Mesendoderm (in vitro differentiated cells): ENCODE measurements around the gene CDK11B.
A peak's percentile ranks its signal among the peaks of the same experiment; 100 is the strongest.

Experiments
- DNase-seq: peaks from one replicate; pipeline ENCODE4 v3.0.0; 2013
- H2AK5ac ChIP-seq: 2 replicates; pipeline ENCODE4 v1.6.1; 2013; ENCODE audit warnings: low read length, inconsistent platforms
- H2BK120ac ChIP-seq: 2 replicates; pipeline ENCODE4 v1.6.1; 2013; ENCODE audit warnings: low read depth, mild to moderate bottlenecking, low read length, moderate library complexity, mixed read lengths
- H2BK15ac ChIP-seq: replicated peaks from 2 replicates; pipeline ENCODE4 v1.6.1; 2013; ENCODE audit warnings: low read depth, mild to moderate bottlenecking, moderate library complexity
- H2BK5ac ChIP-seq: 2 replicates; pipeline ENCODE4 v1.6.1; 2013; ENCODE audit warnings: low read length, inconsistent platforms
- H3K18ac ChIP-seq: 2 replicates; pipeline ENCODE4 v1.6.1; 2013; ENCODE audit warnings: mild to moderate bottlenecking, low read length, mixed read lengths
- H3K23ac ChIP-seq: one replicate; pipeline ENCODE4 v1.6.1; 2013; ENCODE audit warnings: low read length
- H3K27ac ChIP-seq: 2 replicates; pipeline ENCODE4 v1.5.1; 2013; ENCODE audit warnings: low read depth, mild to moderate bottlenecking, inconsistent platforms, low read length, moderate library complexity
- H3K27me3 ChIP-seq: 2 replicates; pipeline ENCODE4 v1.6.1; 2013; ENCODE audit warnings: low read length, control low read depth, mild to moderate bottlenecking, inconsistent platforms; ENCODE audit not compliant: insufficient read depth, poor library complexity
- H3K36me3 ChIP-seq: 2 replicates; pipeline ENCODE4 v1.6.1; 2013; ENCODE audit warnings: low read length, inconsistent platforms; ENCODE audit not compliant: control insufficient read depth, insufficient read depth
- H3K4ac ChIP-seq: one replicate; pipeline ENCODE4 v1.6.1; 2013; ENCODE audit warnings: low read depth, mild to moderate bottlenecking, low read length, moderate library complexity
- H3K4me1 ChIP-seq: 2 replicates; pipeline ENCODE4 v1.6.1; 2013; ENCODE audit warnings: low read depth, low read length, inconsistent platforms; ENCODE audit not compliant: control insufficient read depth
- H3K4me2 ChIP-seq: 2 replicates; pipeline ENCODE4 v1.6.1; 2013; ENCODE audit warnings: low read length
- H3K4me3 ChIP-seq: 2 replicates; pipeline ENCODE4 v1.5.1; 2013; ENCODE audit warnings: mild to moderate bottlenecking, low read length
- H3K56ac ChIP-seq: one replicate; pipeline ENCODE4 v1.6.1; 2013; ENCODE audit warnings: low read length
- H3K79me1 ChIP-seq: 2 replicates; pipeline ENCODE4 v1.6.1; 2013; ENCODE audit warnings: low read length, inconsistent platforms
- H3K79me2 ChIP-seq: 2 replicates; pipeline ENCODE4 v1.6.1; 2013; ENCODE audit warnings: mild to moderate bottlenecking, low read length; ENCODE audit not compliant: control insufficient read depth, insufficient read depth
- H3K9ac ChIP-seq: 2 replicates; pipeline ENCODE4 v1.6.1; 2013; ENCODE audit warnings: low read length, inconsistent platforms
- H4K5ac ChIP-seq: one replicate; pipeline ENCODE4 v1.6.1; 2013; ENCODE audit warnings: low read length
- H4K8ac ChIP-seq: one replicate; pipeline ENCODE4 v1.6.1; 2013; ENCODE audit warnings: low read depth, mild to moderate bottlenecking, control low read depth, low read length, moderate library complexity
- WGBS: extraction: QIAGEN DNeasy Blood & Tissue Kit; methylation state at CpG from one replicate; pipeline ENCODE4 v1.1.7; 2013; ENCODE audit warnings: low lambda C conversion rate, missing lambda C conversion rate; ENCODE audit not compliant: insufficient coverage; ENCODE audit errors: extremely low coverage; 5-methylcytosine and 5-hydroxymethylcytosine counted together

CDK11B gene

GRCh38 chr1:1624443-1625403 lies 34.1 kb downstream of the CDK11B start:
- H3K27ac ChIP-seq: no peak overlapping the region
- no peak overlapping the region for H2AK5ac ChIP-seq
- DNase-seq: peak; percentile 38
- H3K56ac ChIP-seq: no peak overlapping the region
- no peak overlapping the region for H3K4ac ChIP-seq
- WGBS: no CpG with 5 or more reads among the region's 38 CpGs
- no peaks in the 10 kb centered on the region for H3K27me3 ChIP-seq
- no peak overlapping the region for H3K4me2 ChIP-seq
- H2BK120ac ChIP-seq: no peak overlapping the region
- no peak overlapping the region for H3K9ac ChIP-seq
- H3K4me1 ChIP-seq: no peaks in the 10 kb centered on the region
- no peaks in the 10 kb centered on the region for H3K36me3 ChIP-seq
- no peaks in the 10 kb centered on the region for H3K79me2 ChIP-seq
- H4K8ac ChIP-seq: no peak overlapping the region
- no peak overlapping the region for H4K5ac ChIP-seq
- H3K18ac ChIP-seq: no peak overlapping the region
- no peaks in the 10 kb centered on the region for H3K79me1 ChIP-seq
- no peak overlapping the region for H2BK15ac ChIP-seq
- no peak overlapping the region for H3K23ac ChIP-seq
- no peak overlapping the region for H3K4me3 ChIP-seq
- H2BK5ac ChIP-seq: no peak overlapping the region

DNA sequence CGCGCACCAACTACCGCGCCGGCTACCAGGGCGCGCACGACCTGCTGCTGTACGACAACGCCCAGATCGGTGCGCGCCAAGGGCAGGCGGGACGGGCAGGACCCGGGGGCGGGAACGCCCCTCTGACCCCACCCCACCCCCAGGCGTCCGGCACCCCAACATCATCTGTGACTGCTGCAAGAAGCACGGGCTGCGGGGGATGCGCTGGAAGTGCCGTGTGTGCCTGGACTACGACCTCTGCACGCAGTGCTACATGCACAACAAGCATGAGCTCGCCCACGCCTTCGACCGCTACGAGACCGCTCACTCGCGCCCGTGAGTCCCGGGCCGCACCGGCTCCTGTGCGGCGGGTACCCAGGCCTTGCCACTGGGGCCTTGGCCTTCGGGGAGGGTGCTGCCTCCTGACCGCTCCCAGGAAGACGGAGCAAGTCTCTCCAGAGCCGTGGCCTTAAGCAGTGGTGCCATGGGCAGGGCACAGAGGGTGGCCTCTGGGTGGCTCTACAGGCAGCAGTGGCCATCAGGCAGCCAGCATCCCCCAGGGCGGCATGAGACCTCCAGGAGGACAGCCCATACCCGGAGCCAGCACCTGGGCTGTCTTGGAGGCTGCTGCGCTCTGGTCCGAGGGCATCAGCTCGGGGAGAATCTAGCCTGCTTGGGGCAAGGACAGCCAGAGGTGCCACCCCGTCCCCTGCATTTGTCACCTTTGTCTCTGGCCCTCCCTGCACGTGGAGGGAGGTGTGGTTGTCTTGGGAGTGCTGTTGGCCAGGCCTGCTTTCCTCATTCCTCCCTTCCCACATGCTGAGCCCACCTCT lies 35.0 kb downstream of the CDK11B start:
- Histone ChIP-seq H3K18ac (no peak overlapping the region), H2BK120ac (no peak overlapping the region), H3K23ac (no peak overlapping the region), H3K56ac (no peak overlapping the region), H4K8ac (no peak overlapping the region), H3K9ac (no peak overlapping the region), H3K4me1 (no peaks in the 10 kb centered on the region), H2BK5ac (no peak overlapping the region), H3K27me3 (no peaks in the 10 kb centered on the region), H2AK5ac (no peak overlapping the region), H3K79me2 (no peaks in the 10 kb centered on the region), H3K4me2 (no peak overlapping the region), H3K27ac (no peak overlapping the region), H3K4me3 (no peak overlapping the region), H3K4ac (no peak overlapping the region), H3K36me3 (no peaks in the 10 kb centered on the region), H2BK15ac (no peak overlapping the region), H3K79me1 (no peaks in the 10 kb centered on the region), H4K5ac (no peak overlapping the region)
- WGBS: no CpG with 5 or more reads among the region's 51 CpGs
- DNase-seq: no peak

- Histone ChIP-seq H2BK120ac (no peak overlapping the region), H3K36me3 (no peaks in the 10 kb centered on the region), H3K79me1 (no peaks in the 10 kb centered on the region), H3K4ac (no peak overlapping the region), H3K23ac (no peak overlapping the region), H3K9ac (no peak overlapping the region), H3K56ac (no peak overlapping the region), H3K27ac (no peak overlapping the region), H4K5ac (no peak overlapping the region), H2BK5ac (no peak overlapping the region), H3K4me2 (no peak overlapping the region), H3K4me3 (no peak overlapping the region), H2BK15ac (no peak overlapping the region), H3K4me1 (no peaks in the 10 kb centered on the region), H3K27me3 (no peaks in the 10 kb centered on the region), H3K18ac (no peak overlapping the region), H4K8ac (no peak overlapping the region), H2AK5ac (no peak overlapping the region), H3K79me2 (no peaks in the 10 kb centered on the region)
- DNase-seq: no peak
- WGBS: no CpG with 5 or more reads among the region's 33 CpGs
Measured at GRCh38 chr1:1623181-1623630, 35.6 kb downstream of the CDK11B start.

DNA sequence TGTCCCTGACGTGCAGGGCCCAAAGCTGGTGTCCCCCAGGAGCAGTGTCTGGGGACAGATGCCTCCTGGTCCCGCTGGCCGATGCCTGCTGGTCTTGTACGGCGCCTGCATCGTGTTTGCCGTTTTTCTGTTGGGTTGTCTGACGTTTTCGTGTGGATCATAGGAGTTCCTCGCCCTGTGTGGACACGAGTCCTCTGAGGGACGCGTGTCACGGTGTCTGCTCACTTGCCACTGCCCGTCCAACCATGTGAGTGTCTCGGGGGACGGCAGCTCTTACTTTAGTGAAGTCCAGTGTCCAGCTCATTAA lies 36.1 kb downstream of the CDK11B start:
- Histone ChIP-seq H3K79me2 (no peaks in the 10 kb centered on the region), H3K27ac (no peak overlapping the region)

GRCh38 chr1:1622010-1622787 lies 36.6 kb downstream of the CDK11B start:
- H3K9ac ChIP-seq: no peak overlapping the region
- H3K18ac ChIP-seq: no peak overlapping the region
- no peak overlapping the region for H4K5ac ChIP-seq
- no peaks in the 10 kb centered on the region for H3K4me1 ChIP-seq
- no peak overlapping the region for H2BK15ac ChIP-seq
- no peak overlapping the region for H4K8ac ChIP-seq
- H3K4me2 ChIP-seq: no peak overlapping the region
- H2AK5ac ChIP-seq: no peak overlapping the region
- WGBS: no CpG with 5 or more reads among the region's 21 CpGs
- H3K79me1 ChIP-seq: no peaks in the 10 kb centered on the region
- no peak overlapping the region for H3K4me3 ChIP-seq
- H2BK120ac ChIP-seq: no peak overlapping the region
- H3K56ac ChIP-seq: no peak overlapping the region
- H3K79me2 ChIP-seq: no peaks in the 10 kb centered on the region
- no peak overlapping the region for H3K23ac ChIP-seq
- H3K27me3 ChIP-seq: no peaks in the 10 kb centered on the region
- H3K27ac ChIP-seq: no peak overlapping the region
- DNase-seq: no peak
- no peaks in the 10 kb centered on the region for H3K36me3 ChIP-seq
- no peak overlapping the region for H2BK5ac ChIP-seq
- no peak overlapping the region for H3K4ac ChIP-seq

More for the DNA sequence above, 36.1 kb downstream of the CDK11B start:
- H3K56ac ChIP-seq: no peak overlapping the region
- H4K5ac ChIP-seq: no peak overlapping the region
- no peaks in the 10 kb centered on the region for H3K79me1 ChIP-seq
- no peak overlapping the region for H2AK5ac ChIP-seq
- no peak overlapping the region for H3K23ac ChIP-seq
- no peak overlapping the region for H3K9ac ChIP-seq
- no peaks in the 10 kb centered on the region for H3K36me3 ChIP-seq
- no CpG with 5 or more reads among the region's 17 CpGs for WGBS
- H2BK120ac ChIP-seq: no peak overlapping the region
- H3K27me3 ChIP-seq: no peaks in the 10 kb centered on the region
- H3K18ac ChIP-seq: no peak overlapping the region
- H2BK5ac ChIP-seq: no peak overlapping the region
- no peaks in the 10 kb centered on the region for H3K4me1 ChIP-seq
- H3K4me3 ChIP-seq: no peak overlapping the region
- no peak overlapping the region for H4K8ac ChIP-seq
- no peak overlapping the region for H3K4me2 ChIP-seq
- no peak for DNase-seq
- no peak overlapping the region for H2BK15ac ChIP-seq
- no peak overlapping the region for H3K4ac ChIP-seq
